Suprapubic skin (tissue), 4 donors: ENCODE measurements around the gene FBXO42. TPM values are rescaled to one million over a fixed set of nuclear protein-coding genes. Genes with fewer than 3 reads are reported as not detected.

Source experiments
- DNase-seq, 2 donors: peaks; one replicate each; pipeline ENCODE4 v3.0.0-alpha.2; 2019; ENCODE audit warnings: low spot score in 2 of 2
- H3K27ac ChIP-seq: fragments of 200-600 bp; sonication (generic); one replicate; pipeline ENCODE4 v1.5.1; 2019
- H3K27me3 ChIP-seq: fragments of 200-600 bp; sonication (generic); one replicate; pipeline ENCODE4 v1.5.1; 2019
- H3K36me3 ChIP-seq: fragments of 200-600 bp; sonication (generic); one replicate; pipeline ENCODE4 v1.5.1; 2019
- H3K4me1 ChIP-seq: fragments of 200-600 bp; sonication (generic); one replicate; pipeline ENCODE4 v1.5.1; 2019
- H3K4me3 ChIP-seq: fragments of 200-600 bp; sonication (generic); one replicate; pipeline ENCODE4 v1.5.1; 2019; ENCODE audit warnings: mild to moderate bottlenecking
- H3K9me3 ChIP-seq: fragments of 200-600 bp; sonication (generic); one replicate; pipeline ENCODE4 v1.5.1; 2019
- CTCF ChIP-seq, 2 donors: fragments of 200-600 bp in 1 of 2; fragments of 450-650 bp in 1 of 2; sonication (generic) in 1 of 2; IDR thresholded peaks; one replicate each; pipeline ENCODE4 v1.5.1; 2016 to 2019; ENCODE audit warnings: antibody characterized with exemption in 2 of 2, mild to moderate bottlenecking in 1 of 2, moderate library complexity in 1 of 2
- EP300 ChIP-seq: sonication (generic); formaldehyde crosslinking; IDR thresholded peaks from one replicate; pipeline ENCODE4 v1.6.1; 2017; ENCODE audit warnings: antibody characterized with exemption
- POLR2A ChIP-seq, 2 donors: fragments of 450-650 bp; IDR thresholded peaks; one replicate each; pipeline ENCODE4 v1.6.1; 2017; ENCODE audit warnings: antibody characterized with exemption in 2 of 2, mild to moderate bottlenecking in 2 of 2, moderate library complexity in 2 of 2
- POLR2AphosphoS5 ChIP-seq, 3 donors: sonication (generic); formaldehyde crosslinking; IDR thresholded peaks; one replicate each; pipeline ENCODE4 v1.6.1; 2017; ENCODE audit warnings: antibody characterized with exemption in 3 of 3
- WGBS: methylation state at CpG from one replicate; pipeline ENCODE4 v1.1.5; 2018; 5-methylcytosine and 5-hydroxymethylcytosine counted together
- total RNA-seq, 4 donors: library from RNA; depleted of rRNA; stranded (reverse); fragments of >200 nt; gene quantifications; one replicate each; pipeline ENCODE4 v1.1.0, GENCODE V29; 2016

The FBXO42 gene
- total RNA-seq, 4 donors from 2014 or later, result 51.1 to 61.4 (median 55.5) TPM

GRCh38 chr1:16324456-16324890 is 27.8 kb downstream of the FBXO42 start:
- no peaks in the 10 kb centered on the region for H3K9me3 ChIP-seq
- H3K27ac ChIP-seq, result no peak overlapping the region
- H3K4me1 ChIP-seq, result peaks cover 40% of the 10 kb centered on the region
- DNase-seq, result peak in 1 of 2 donors; percentile 33
- 62% methylated on average over 6 of the region's 6 CpGs for WGBS
- no peak overlapping the region for H3K4me3 ChIP-seq
- H3K36me3 ChIP-seq, result peaks cover 3% of the 10 kb centered on the region
- H3K27me3 ChIP-seq, result no peaks in the 10 kb centered on the region
- TF ChIP-seq EP300 (no peak), CTCF (IDR thresholded peaks at IDR 0.05) (no peak), POLR2AphosphoS5 (IDR thresholded peaks at IDR 0.05) (no peak), POLR2A (IDR thresholded peaks at IDR 0.05) (no peak)

- no peak for DNase-seq
- Histone ChIP-seq H3K4me3 (no peak overlapping the region), H3K27ac (peak overlapping the region; percentile 57), H3K36me3 (peaks cover 3% of the 10 kb centered on the region), H3K9me3 (no peaks in the 10 kb centered on the region), H3K27me3 (no peaks in the 10 kb centered on the region), H3K4me1 (peaks cover 62% of the 10 kb centered on the region)
- 51% methylated on average over 4 of the region's 4 CpGs for WGBS
- TF ChIP-seq CTCF (IDR thresholded peaks at IDR 0.05) (no peak), EP300 (no peak), POLR2A (IDR thresholded peaks at IDR 0.05) (no peak), POLR2AphosphoS5 (IDR thresholded peaks at IDR 0.05) (no peak)
Observed at GRCh38 chr1:16321176-16321867, 31.0 kb downstream of the FBXO42 start.

GRCh38 chr1:16318555-16318954 is 33.7 kb downstream of the FBXO42 start:
- Histone ChIP-seq H3K4me3 (no peak overlapping the region), H3K4me1 (peaks cover 63% of the 10 kb centered on the region), H3K36me3 (peaks cover 13% of the 10 kb centered on the region), H3K9me3 (no peaks in the 10 kb centered on the region), H3K27ac (no peak overlapping the region), H3K27me3 (no peaks in the 10 kb centered on the region)
- no peak for DNase-seq
- TF ChIP-seq POLR2A (IDR thresholded peaks at IDR 0.05) (no peak), POLR2AphosphoS5 (IDR thresholded peaks at IDR 0.05) (no peak), CTCF (IDR thresholded peaks at IDR 0.05) (no peak), EP300 (no peak)
- WGBS, result 61% methylated on average over 3 of the region's 3 CpGs

GRCh38 chr1:16315437-16315836 is 36.8 kb downstream of the FBXO42 start:
- H3K4me1 ChIP-seq, result peaks cover 45% of the 10 kb centered on the region
- H3K27ac ChIP-seq, result no peak overlapping the region
- no peaks in the 10 kb centered on the region for H3K27me3 ChIP-seq
- no peak for TF ChIP-seq POLR2A (IDR thresholded peaks at IDR 0.05)
- no peak for TF ChIP-seq EP300
- no peak for TF ChIP-seq POLR2AphosphoS5 (IDR thresholded peaks at IDR 0.05)
- TF ChIP-seq CTCF (IDR thresholded peaks at IDR 0.05), result no peak
- no peaks in the 10 kb centered on the region for H3K9me3 ChIP-seq
- 60% methylated on average over 4 of the region's 4 CpGs for WGBS
- no peak for DNase-seq
- peaks cover 43% of the 10 kb centered on the region for H3K36me3 ChIP-seq
- no peak overlapping the region for H3K4me3 ChIP-seq

GRCh38 chr1:16307222-16307621 is 45.1 kb downstream of the FBXO42 start:
- H3K4me3 ChIP-seq, result no peak overlapping the region

More at GRCh38 chr1:16307222-16307621, 45.1 kb downstream of the FBXO42 start:
- Histone ChIP-seq H3K27me3 (no peaks in the 10 kb centered on the region), H3K36me3 (peaks cover 96% of the 10 kb centered on the region), H3K27ac (no peak overlapping the region), H3K9me3 (no peaks in the 10 kb centered on the region), H3K4me1 (no peaks in the 10 kb centered on the region)
- 81% methylated on average over 3 of the region's 3 CpGs for WGBS
- TF ChIP-seq CTCF (IDR thresholded peaks at IDR 0.05) (no peak), POLR2AphosphoS5 (IDR thresholded peaks at IDR 0.05) (no peak), POLR2A (IDR thresholded peaks at IDR 0.05) (no peak), EP300 (no peak)
- DNase-seq, result no peak
